Astrocyte of the spinal cord (primary cell): ENCODE data around the gene ASB15.

ENCODE experiments used
- DNase-seq: peaks from one replicate; pipeline ENCODE4 v3.0.0; 2011; ENCODE audit warnings: low read depth, low spot score
- H3K4me3 ChIP-seq: 2 replicates; pipeline ENCODE4 v1.5.1; 2011; ENCODE audit warnings: low read depth, mild to moderate bottlenecking, low read length, moderate library complexity
- CTCF ChIP-seq: IDR thresholded peaks from 2 replicates; pipeline ENCODE4 v1.5.1; 2012; ENCODE audit warnings: low read depth, mild to moderate bottlenecking, low read length, inconsistent platforms
- in situ Hi-C: cut with HindIII; loops from 2 replicates; pipeline ENCODE4 v1.10.0; 2017; ENCODE audit warnings: low sequenced_read_pairs

ASB15 gene

GRCh38 chr7:123682690-123683089 is 81.1 kb downstream of the ASB15 start:
- in situ Hi-C loops: no loop called here
- H3K4me3 ChIP-seq: no peak overlapping the region
- peak; percentile 78 for DNase-seq
- TF ChIP-seq CTCF: peak; percentile 54

GRCh38 chr7:123687161-123687560 is 85.5 kb downstream of the ASB15 start:
- no peak for DNase-seq
- H3K4me3 ChIP-seq: no peak overlapping the region
- in situ Hi-C loops: no loop called here
- TF ChIP-seq CTCF: no peak

- in situ Hi-C loops: no loop called here
- no peak for TF ChIP-seq CTCF
- no peak overlapping the region for H3K4me3 ChIP-seq
- no peak for DNase-seq
Observed at GRCh38 chr7:123687727-123688126, 86.1 kb downstream of the ASB15 start.
